A549 (cell line): ENCODE data around the gene ZNF814.

Experiments used
- CHD2 ChIP-seq: fragments of 150-350 bp; IDR thresholded peaks from 2 replicates; pipeline ENCODE4 v1.6.1; 2014; ENCODE audit warnings: low read length; ENCODE audit not compliant: partially characterized antibody
- CTCF ChIP-seq: fragments of >200 bp; sonication (Bioruptor Twin); formaldehyde crosslinking; IDR thresholded peaks from 3 replicates; pipeline ENCODE4 v1.5.1; 2016
- MAX ChIP-seq: IDR thresholded peaks from 2 replicates; pipeline ENCODE4 v1.6.1; 2012
- POLR2A ChIP-seq: IDR thresholded peaks from 2 replicates; pipeline ENCODE4 v1.6.1; 2012; ENCODE audit warnings: mild to moderate bottlenecking, low read length
- REST ChIP-seq: fragments of 200-600 bp; sonication (generic); IDR thresholded peaks from 2 replicates; pipeline ENCODE4 v1.6.1; 2016; ENCODE audit warnings: antibody characterized with exemption, mild to moderate bottlenecking, moderate library complexity

GRCh38 chr19:57803265-57803593, 85.6 kb downstream of the ZNF814 start:
- no peak for TF ChIP-seq CTCF
- no peak for TF ChIP-seq POLR2A
- no peak for TF ChIP-seq CHD2
- no peak for TF ChIP-seq REST
- no peak for TF ChIP-seq MAX
